ENCODE results near the gene EVI2B.
"Not testable (repeated sequence)": the region's sequence is repeated elsewhere in the genome, so short reads cannot be mapped to it uniquely, and the experiment has no call there.

Gene EVI2B

GRCh38 chr17:31313982-31314781, at the start of gene EVI2B:
TSS of gene EVI2B (minus strand) at chr17:31314054. CDS start at chr17:31305609, 8,445 bp downstream.
- no peak for DNase-seq

GRCh38 chr17:31357839-31358394, 44.1 kb upstream of the EVI2B start:
- DNase-seq, result peak; percentile 46

GRCh38 chr17:31357091-31357490, 43.2 kb upstream of the EVI2B start:
- DNase-seq, result no peak

GRCh38 chr17:31355935-31356334, 42.1 kb upstream of the EVI2B start:
- no peak for DNase-seq

GRCh38 chr17:31349454-31349853, 35.6 kb upstream of the EVI2B start:
- DNase-seq, result no peak

- DNase-seq, result not testable (repeated sequence)
These were observed 31.4 kb upstream of the EVI2B start for GRCh38 chr17:31345191-31345747.

GRCh38 chr17:31339906-31340661, 26.2 kb upstream of the EVI2B start:
- DNase-seq, result no peak

GRCh38 chr17:31329221-31329620, 15.4 kb upstream of the EVI2B start:
- no peak for DNase-seq

- DNase-seq, result no peak
These were observed 14.3 kb upstream of the EVI2B start for GRCh38 chr17:31328160-31328535.

GRCh38 chr17:31327534-31328159, 13.8 kb upstream of the EVI2B start:
- no peak for DNase-seq

GRCh38 chr17:31323551-31323950, 9.7 kb upstream of the EVI2B start:
- DNase-seq, result no peak

GRCh38 chr17:31321966-31322365, 8.1 kb upstream of the EVI2B start:
- DNase-seq, result no peak

GRCh38 chr17:31321481-31321880, 7.6 kb upstream of the EVI2B start, which contains the start of gene EVI2A:
TSS of gene EVI2A (minus strand) at chr17:31321622. CDS start at chr17:31319013, 2,609 bp downstream.
- DNase-seq, result no peak

GRCh38 chr17:31320791-31321190, 6.9 kb upstream of the EVI2B start:
- no peak for DNase-seq

- no peak for DNase-seq
These were observed 6.4 kb upstream of the EVI2B start for GRCh38 chr17:31320241-31320640.

GRCh38 chr17:31318851-31319661, 5.2 kb upstream of the EVI2B start:
- no peak for DNase-seq

- DNase-seq, result no peak
These were observed 4.5 kb upstream of the EVI2B start for GRCh38 chr17:31318298-31318801.

GRCh38 chr17:31314782-31315100, 887 bp upstream of the EVI2B start:
- DNase-seq, result no peak

GRCh38 chr17:31312223-31312622, 1.6 kb downstream of the EVI2B start:
- DNase-seq, result not testable (repeated sequence)

- DNase-seq, result no peak
These were observed 2.3 kb downstream of the EVI2B start for GRCh38 chr17:31311526-31311925.

- DNase-seq, result no peak
These were observed 3.0 kb downstream of the EVI2B start for GRCh38 chr17:31310886-31311285.

- DNase-seq, result no peak
These were observed 3.6 kb downstream of the EVI2B start for GRCh38 chr17:31310260-31310659.

All from NCI-H774 (cell line).